Measurements from ENCODE around the gene GOLGA6L22.
"Not testable (repeated sequence)": the region's sequence is repeated elsewhere in the genome, so short reads cannot be mapped to it uniquely, and the experiment has no call there.

The GOLGA6L22 gene

GRCh38 chr15:22502272-22502671 is 43.6 kb downstream of the GOLGA6L22 start:
- H3K27me3 ChIP-seq (ENCODE audit: insufficient read depth, poor library complexity, severe bottlenecking); H3K4me1 ChIP-seq (ENCODE audit: insufficient read depth, poor library complexity, severe bottlenecking); H3K36me3 ChIP-seq (ENCODE audit: low read depth); H3K27ac ChIP-seq (ENCODE audit: poor library complexity, severe bottlenecking); DNase-seq (ENCODE audit: low spot score); ATAC-seq (ENCODE audit: low read depth); H3K9me3 ChIP-seq (ENCODE audit: severe bottlenecking); H3K4me3 ChIP-seq (ENCODE audit: severe bottlenecking): not testable (repeated sequence)

- H3K4me1 ChIP-seq (ENCODE audit: insufficient read depth, poor library complexity, severe bottlenecking); DNase-seq (ENCODE audit: low spot score); H3K9me3 ChIP-seq (ENCODE audit: severe bottlenecking); H3K27me3 ChIP-seq (ENCODE audit: insufficient read depth, poor library complexity, severe bottlenecking); H3K4me3 ChIP-seq (ENCODE audit: severe bottlenecking); H3K27ac ChIP-seq (ENCODE audit: poor library complexity, severe bottlenecking); H3K36me3 ChIP-seq (ENCODE audit: low read depth); ATAC-seq (ENCODE audit: low read depth): not testable (repeated sequence)
Measured at GRCh38 chr15:22506959-22507358, 48.3 kb downstream of the GOLGA6L22 start.

GRCh38 chr15:22516140-22516539 is 57.4 kb downstream of the GOLGA6L22 start:
- not testable (repeated sequence) for H3K4me1 ChIP-seq (ENCODE audit: insufficient read depth, poor library complexity, severe bottlenecking); ATAC-seq (ENCODE audit: low read depth); DNase-seq (ENCODE audit: low spot score); H3K4me3 ChIP-seq (ENCODE audit: severe bottlenecking); H3K36me3 ChIP-seq (ENCODE audit: low read depth); H3K27me3 ChIP-seq (ENCODE audit: insufficient read depth, poor library complexity, severe bottlenecking); H3K27ac ChIP-seq (ENCODE audit: poor library complexity, severe bottlenecking); H3K9me3 ChIP-seq (ENCODE audit: severe bottlenecking)

All from RWPE2 (cell line).